OCI-LY1 (cell line): ENCODE data around the gene ZBTB47.

Source experiments
- H2AFZ ChIP-seq: fragments of 200-600 bp; sonication (generic), shearing (Covaris generic); 2 replicates; pipeline ENCODE4 v1.6.0; 2014; ENCODE audit warnings: antibody characterized with exemption, mild to moderate bottlenecking, low read length
- H3F3A ChIP-seq: fragments of 200-600 bp; sonication (generic), shearing (Covaris generic); 2 replicates; pipeline ENCODE4 v1.6.0; 2014; ENCODE audit warnings: mild to moderate bottlenecking, antibody characterized with exemption, low read length, moderate library complexity; ENCODE audit not compliant: insufficient read depth
- H3K27ac ChIP-seq: fragments of 200-600 bp; sonication (generic); 2 replicates; pipeline ENCODE4 v1.5.1; 2014; ENCODE audit warnings: low read length, mixed run types, mild to moderate bottlenecking, low read depth; ENCODE audit not compliant: poor library complexity, severe bottlenecking
- H3K27me3 ChIP-seq: fragments of 200-600 bp; sonication (generic); 2 replicates; pipeline ENCODE4 v1.6.0; 2014; ENCODE audit warnings: antibody characterized with exemption, mild to moderate bottlenecking, low read length, moderate library complexity; ENCODE audit not compliant: insufficient read depth
- H3K36me3 ChIP-seq: fragments of 200-600 bp; sonication (generic); 2 replicates; pipeline ENCODE4 v1.6.1; 2014; ENCODE audit warnings: mild to moderate bottlenecking, antibody characterized with exemption, low read length, moderate library complexity, mixed read lengths; ENCODE audit not compliant: insufficient read depth
- H3K4me1 ChIP-seq: fragments of 200-600 bp; sonication (generic); 2 replicates; pipeline ENCODE4 v1.5.1; 2014; ENCODE audit warnings: mild to moderate bottlenecking, low read length, moderate library complexity; ENCODE audit not compliant: insufficient read depth, severe bottlenecking
- H3K4me2 ChIP-seq: fragments of 200-600 bp; sonication (generic), shearing (Covaris generic); 2 replicates; pipeline ENCODE4 v1.6.1; 2014; ENCODE audit warnings: low read length
- H3K4me3 ChIP-seq: fragments of 200-600 bp; sonication (generic); 2 replicates; pipeline ENCODE4 v1.5.1; 2014; ENCODE audit warnings: low read length, low read depth, mild to moderate bottlenecking, mixed read lengths; ENCODE audit not compliant: poor library complexity, severe bottlenecking
- H3K79me2 ChIP-seq: fragments of 200-600 bp; shearing (Covaris generic); 2 replicates; pipeline ENCODE4 v1.6.1; 2016; ENCODE audit warnings: mixed run types, low read length, mixed read lengths; ENCODE audit not compliant: insufficient read depth
- H3K9ac ChIP-seq: fragments of 200-600 bp; sonication (generic), shearing (Covaris generic); 2 replicates; pipeline ENCODE4 v1.6.1; 2014; ENCODE audit warnings: mild to moderate bottlenecking, low read length, mixed read lengths
- H3K9me2 ChIP-seq: fragments of 200-600 bp; sonication (generic), shearing (Covaris generic); 2 replicates; pipeline ENCODE4 v1.6.1; 2014; ENCODE audit warnings: low read depth, mild to moderate bottlenecking, low read length, mixed read lengths
- H3K9me3 ChIP-seq: fragments of 200-600 bp; shearing (Covaris generic); 2 replicates; pipeline ENCODE4 v1.6.1; 2014; ENCODE audit warnings: low read length, mixed read lengths
- H4K20me1 ChIP-seq: fragments of 200-600 bp; sonication (generic), shearing (Covaris generic); 2 replicates; pipeline ENCODE4 v1.6.0; 2016; ENCODE audit warnings: mild to moderate bottlenecking, low read length; ENCODE audit not compliant: insufficient read depth
- EZH2 ChIP-seq: fragments of 200-600 bp; sonication (generic), shearing (Covaris generic); IDR thresholded peaks from 2 replicates; pipeline ENCODE4 v1.8.0; 2017; ENCODE audit warnings: borderline replicate concordance, mixed run types, mild to moderate bottlenecking, antibody characterized with exemption, low read length, moderate library complexity, mixed read lengths
- TF ChIP-seq, protein P1 (sequence below): fragments of 200-600 bp; sonication (generic), shearing (Covaris generic); IDR thresholded peaks from 2 replicates; pipeline ENCODE4 v1.5.1; 2017; ENCODE audit warnings: mild to moderate bottlenecking, antibody characterized with exemption, low read length, moderate library complexity, mixed read lengths

The ZBTB47 gene

DNA sequence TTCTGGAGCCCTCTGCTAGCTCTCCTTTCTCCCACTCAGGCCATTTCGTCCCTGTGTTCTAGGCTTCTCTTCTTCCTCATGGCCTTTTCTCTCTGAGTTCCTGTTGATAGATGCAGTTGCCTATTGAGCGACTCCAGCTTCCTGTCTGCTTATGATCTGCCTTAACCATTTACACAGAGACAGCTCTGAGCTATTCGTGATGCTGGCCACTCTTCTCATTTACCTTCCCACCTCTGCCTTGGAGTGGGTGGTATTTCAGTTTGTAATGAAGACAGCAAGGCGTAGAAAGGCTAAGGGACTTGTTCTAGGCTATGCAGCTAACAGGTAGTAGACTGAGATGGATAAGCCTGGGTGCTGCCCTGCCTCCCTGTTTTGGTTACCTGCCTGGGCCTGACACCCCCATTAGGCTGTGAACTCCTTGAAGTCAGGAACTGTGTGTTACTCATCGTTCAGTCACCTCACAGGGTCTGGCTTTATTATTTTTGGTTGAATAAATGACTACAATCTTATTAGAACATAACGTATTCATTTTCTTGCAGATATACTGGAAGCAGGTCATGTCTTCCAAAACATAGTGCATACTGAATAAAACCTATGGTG, 12.6 kb upstream of the ZBTB47 start:
- H3K27me3 ChIP-seq = no peaks in the 10 kb centered on the region
- peaks cover 94% of the 10 kb centered on the region for H3K36me3 ChIP-seq
- no peaks in the 10 kb centered on the region for H3K79me2 ChIP-seq
- no peaks in the 10 kb centered on the region for H4K20me1 ChIP-seq
- no peak overlapping the region for H3K4me2 ChIP-seq
- H3K27ac ChIP-seq = no peak overlapping the region
- H3K4me1 ChIP-seq = no peaks in the 10 kb centered on the region
- no peak overlapping the region for H3K9ac ChIP-seq
- no peaks in the 10 kb centered on the region for H3K9me2 ChIP-seq
- no peaks in the 10 kb centered on the region for H3F3A ChIP-seq
- TF ChIP-seq EZH2 = no peak
- TF ChIP-seq, protein P1, sequence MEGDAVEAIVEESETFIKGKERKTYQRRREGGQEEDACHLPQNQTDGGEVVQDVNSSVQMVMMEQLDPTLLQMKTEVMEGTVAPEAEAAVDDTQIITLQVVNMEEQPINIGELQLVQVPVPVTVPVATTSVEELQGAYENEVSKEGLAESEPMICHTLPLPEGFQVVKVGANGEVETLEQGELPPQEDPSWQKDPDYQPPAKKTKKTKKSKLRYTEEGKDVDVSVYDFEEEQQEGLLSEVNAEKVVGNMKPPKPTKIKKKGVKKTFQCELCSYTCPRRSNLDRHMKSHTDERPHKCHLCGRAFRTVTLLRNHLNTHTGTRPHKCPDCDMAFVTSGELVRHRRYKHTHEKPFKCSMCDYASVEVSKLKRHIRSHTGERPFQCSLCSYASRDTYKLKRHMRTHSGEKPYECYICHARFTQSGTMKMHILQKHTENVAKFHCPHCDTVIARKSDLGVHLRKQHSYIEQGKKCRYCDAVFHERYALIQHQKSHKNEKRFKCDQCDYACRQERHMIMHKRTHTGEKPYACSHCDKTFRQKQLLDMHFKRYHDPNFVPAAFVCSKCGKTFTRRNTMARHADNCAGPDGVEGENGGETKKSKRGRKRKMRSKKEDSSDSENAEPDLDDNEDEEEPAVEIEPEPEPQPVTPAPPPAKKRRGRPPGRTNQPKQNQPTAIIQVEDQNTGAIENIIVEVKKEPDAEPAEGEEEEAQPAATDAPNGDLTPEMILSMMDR = no peak
- H3K4me3 ChIP-seq = no peak overlapping the region
- H2AFZ ChIP-seq = no peak overlapping the region
- no peaks in the 10 kb centered on the region for H3K9me3 ChIP-seq

DNA sequence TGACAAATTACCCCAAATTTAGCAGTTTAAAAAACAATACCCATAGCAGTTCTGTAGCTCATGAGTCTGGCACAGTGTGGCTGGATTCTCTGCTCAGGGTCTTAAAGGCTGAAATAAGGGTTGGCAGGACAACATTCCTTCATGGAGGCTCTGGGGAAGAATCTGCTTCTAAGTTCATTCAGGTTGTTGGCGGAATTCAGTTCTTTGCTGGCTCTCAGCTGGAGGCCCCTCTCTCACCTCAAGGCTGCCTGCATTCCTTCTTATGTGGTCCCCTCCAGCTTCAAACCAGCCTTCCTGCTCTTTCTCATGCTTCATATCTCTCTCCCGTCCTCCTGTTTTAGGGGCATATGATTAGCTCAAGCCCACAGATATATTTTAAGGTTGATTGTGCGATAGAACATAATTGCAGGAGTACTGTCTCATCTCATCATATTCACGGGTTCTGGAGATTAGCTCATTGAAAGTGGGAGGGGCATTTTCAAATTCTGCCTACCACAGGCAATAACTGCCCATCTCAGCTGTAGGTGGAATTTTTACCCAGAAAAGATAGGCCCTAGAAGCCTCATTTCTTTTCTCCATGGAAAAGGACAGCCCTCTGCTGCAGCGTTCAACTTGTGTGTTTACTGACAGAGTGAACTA, 5.6 kb upstream of the ZBTB47 start:
- Histone ChIP-seq H3K36me3 (peaks cover 62% of the 10 kb centered on the region), H3K27me3 (no peaks in the 10 kb centered on the region), H3K9ac (no peak overlapping the region), H3F3A (no peaks in the 10 kb centered on the region), H3K4me1 (no peaks in the 10 kb centered on the region), H2AFZ (no peak overlapping the region), H3K9me2 (no peaks in the 10 kb centered on the region), H3K4me2 (no peak overlapping the region), H3K9me3 (no peaks in the 10 kb centered on the region), H3K27ac (no peak overlapping the region), H3K4me3 (no peak overlapping the region), H3K79me2 (no peaks in the 10 kb centered on the region), H4K20me1 (no peaks in the 10 kb centered on the region)
- no peak for TF ChIP-seq EZH2
- TF ChIP-seq, protein P1 = no peak

DNA sequence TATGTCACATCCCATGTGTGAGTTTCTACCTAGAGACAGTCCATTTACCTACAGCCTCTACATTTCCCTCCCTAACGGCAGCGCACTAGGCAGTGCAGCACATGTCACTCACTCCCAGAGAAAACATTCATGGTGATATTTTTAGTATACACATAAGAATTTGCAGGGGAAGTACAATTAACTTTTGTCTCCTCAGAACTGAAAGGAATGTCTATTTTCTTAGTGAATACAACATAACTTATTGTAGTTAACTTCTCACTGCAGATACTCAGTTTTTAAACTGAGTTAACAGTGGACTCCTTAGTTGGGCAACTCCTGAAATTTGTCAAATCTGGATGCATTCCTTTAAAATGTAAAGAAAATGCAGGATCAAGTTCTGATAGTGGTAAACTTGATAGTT, 4.5 kb upstream of the ZBTB47 start:
- Histone ChIP-seq H3K9me3 (no peaks in the 10 kb centered on the region), H3F3A (no peaks in the 10 kb centered on the region), H3K4me3 (no peak overlapping the region), H3K4me2 (no peak overlapping the region), H3K36me3 (peaks cover 51% of the 10 kb centered on the region), H3K9me2 (no peaks in the 10 kb centered on the region), H2AFZ (no peak overlapping the region), H3K79me2 (no peaks in the 10 kb centered on the region), H4K20me1 (no peaks in the 10 kb centered on the region), H3K4me1 (no peaks in the 10 kb centered on the region), H3K27ac (no peak overlapping the region), H3K27me3 (no peaks in the 10 kb centered on the region), H3K9ac (no peak overlapping the region)
- TF ChIP-seq, protein P1 = no peak
- no peak for TF ChIP-seq EZH2
